PFSK-1 (cell line): ENCODE data around the gene PIP4K2A.

ENCODE experiments used
- FOXP2 ChIP-seq: optimal IDR thresholded peaks from 2 replicates; pipeline ENCODE3; 2011; ENCODE audit warnings: borderline replicate concordance, control low read depth, inconsistent platforms; ENCODE audit not compliant: insufficient read depth; ENCODE audit errors: extremely low read length, extremely low read depth
- POLR2AphosphoS5 ChIP-seq: IDR thresholded peaks from 2 replicates; pipeline ENCODE4 v1.6.1; 2012; ENCODE audit warnings: low read depth, mild to moderate bottlenecking, control low read depth, low read length, moderate library complexity
- REST ChIP-seq, 2 experiments: IDR thresholded peaks; 2 replicates each; pipeline versions ENCODE4 v1.6.1 to v1.8.0; 2011 to 2012; ENCODE audit warnings: low read depth in 2 of 2, low read length in 2 of 2, control low read depth in 1 of 2, inconsistent platforms in 1 of 2, mild to moderate bottlenecking in 1 of 2, moderate library complexity in 1 of 2; ENCODE audit not compliant: insufficient read depth in 1 of 2
- SIN3A ChIP-seq: IDR thresholded peaks from 2 replicates; pipeline ENCODE4 v1.6.1; 2012; ENCODE audit warnings: mild to moderate bottlenecking, low read length, moderate library complexity, borderline replicate concordance; ENCODE audit not compliant: insufficient read depth
- TAF1 ChIP-seq: IDR thresholded peaks from 2 replicates; pipeline ENCODE4 v1.6.1; 2012; ENCODE audit warnings: low read length, control low read depth, borderline replicate concordance; ENCODE audit not compliant: insufficient read depth

PIP4K2A gene

GRCh38 chr10:22489467-22489866 lies 224.9 kb downstream of the PIP4K2A start:
- no peak for TF ChIP-seq TAF1
- no peak for TF ChIP-seq POLR2AphosphoS5

DNA sequence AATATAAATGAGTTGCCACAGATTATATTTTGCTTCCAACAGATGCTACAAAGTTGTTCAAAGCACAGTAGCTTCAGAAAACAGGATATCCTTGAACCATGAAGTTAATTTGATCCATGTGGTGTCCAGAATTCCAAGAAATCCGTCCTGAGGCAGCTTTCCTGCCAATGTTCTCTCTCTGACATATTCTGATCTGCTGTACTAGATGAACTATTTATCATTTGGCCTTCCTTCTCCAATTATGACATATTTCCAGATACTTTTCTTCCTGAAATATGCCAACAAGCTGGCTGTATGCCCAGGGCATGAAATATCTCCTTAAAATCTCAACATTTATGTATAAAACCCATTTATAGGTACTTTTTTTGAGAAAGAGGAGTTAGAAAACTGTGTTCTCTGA lies 227.9 kb downstream of the PIP4K2A start:
- TF ChIP-seq SIN3A (no peak), REST (IDR thresholded peaks at IDR 0.05; ENCODE audit: insufficient read depth in 1 of 2, low read depth in 2 of 2, low read length in 2 of 2) (no peak), POLR2AphosphoS5 (no peak), FOXP2 (no peak), TAF1 (no peak)
